Stimulated activated CD8-positive, alpha-beta memory T cell treated with anti-CD3 and anti-CD28 coated beads, Interleukin-7, amount 100 ng/mL, for 48 hours (primary cell): ENCODE data around the gene DHX16.

Source experiments
- DNase-seq, 2 donors: peaks; one replicate each; pipeline ENCODE4 v3.0.0-alpha.2; 2020; ENCODE audit warnings: low read depth in 1 of 2; ENCODE audit errors: extremely low read depth in 1 of 2

The DHX16 gene

DNA sequence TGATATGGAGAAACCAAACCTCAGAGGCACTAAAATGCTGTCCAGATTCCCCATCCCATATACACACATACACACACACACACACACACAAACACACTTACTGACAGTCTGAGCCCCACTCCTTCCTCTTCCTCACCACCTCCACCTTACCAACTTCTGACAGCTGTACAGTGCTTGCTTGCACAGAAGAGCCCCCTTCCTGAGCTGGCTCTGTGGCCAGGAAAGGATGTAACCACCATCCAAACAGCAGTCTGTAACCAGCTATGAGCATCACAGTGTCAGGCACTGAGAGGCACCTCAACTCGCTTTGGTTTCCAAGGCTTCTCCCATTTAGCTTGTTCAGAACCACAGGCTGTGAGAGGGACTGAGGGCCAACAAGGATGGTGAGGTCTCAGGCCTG, 31.8 kb downstream of the DHX16 start:
- DNase-seq: no peak

DNA sequence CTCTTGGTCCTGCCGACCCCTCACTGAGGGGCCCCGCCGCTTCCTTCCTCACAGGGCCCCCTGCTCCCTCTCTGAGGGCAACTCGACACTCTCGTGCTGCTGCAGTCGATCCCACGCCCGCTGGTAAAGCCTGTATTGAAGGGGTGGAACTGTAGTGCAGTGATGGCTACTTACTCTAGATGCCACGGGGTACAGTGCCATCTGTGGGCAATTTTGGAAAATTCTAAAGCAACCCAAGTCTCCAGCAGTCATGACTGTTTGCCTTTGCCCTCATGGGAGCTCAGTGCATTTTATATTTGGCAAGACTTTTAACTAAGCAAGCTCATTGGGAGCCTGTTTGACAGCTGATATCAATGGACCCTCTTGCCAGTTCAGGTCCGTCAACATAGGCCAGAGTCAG, 32.3 kb downstream of the DHX16 start:
- no peak for DNase-seq

DNA sequence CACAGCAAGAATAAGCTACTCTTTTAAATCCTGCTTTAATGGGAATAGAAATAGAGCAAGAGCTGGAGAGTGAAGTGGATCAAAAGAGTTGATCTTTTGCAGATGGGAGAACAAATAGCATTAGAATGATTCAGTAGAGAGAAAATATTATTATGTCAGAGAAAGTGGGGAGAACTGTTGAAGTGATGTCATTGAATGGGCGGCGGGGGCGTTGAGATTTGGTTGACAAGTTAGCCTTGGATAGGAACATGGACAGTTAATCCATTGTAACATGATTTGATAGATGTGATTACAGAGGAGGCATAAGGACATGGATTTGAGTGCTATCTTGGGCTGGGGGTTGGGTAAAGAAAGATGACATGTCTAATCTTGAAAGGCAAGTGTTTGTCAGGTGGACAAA, 37.0 kb downstream of the DHX16 start:
- no peak for DNase-seq

DNA sequence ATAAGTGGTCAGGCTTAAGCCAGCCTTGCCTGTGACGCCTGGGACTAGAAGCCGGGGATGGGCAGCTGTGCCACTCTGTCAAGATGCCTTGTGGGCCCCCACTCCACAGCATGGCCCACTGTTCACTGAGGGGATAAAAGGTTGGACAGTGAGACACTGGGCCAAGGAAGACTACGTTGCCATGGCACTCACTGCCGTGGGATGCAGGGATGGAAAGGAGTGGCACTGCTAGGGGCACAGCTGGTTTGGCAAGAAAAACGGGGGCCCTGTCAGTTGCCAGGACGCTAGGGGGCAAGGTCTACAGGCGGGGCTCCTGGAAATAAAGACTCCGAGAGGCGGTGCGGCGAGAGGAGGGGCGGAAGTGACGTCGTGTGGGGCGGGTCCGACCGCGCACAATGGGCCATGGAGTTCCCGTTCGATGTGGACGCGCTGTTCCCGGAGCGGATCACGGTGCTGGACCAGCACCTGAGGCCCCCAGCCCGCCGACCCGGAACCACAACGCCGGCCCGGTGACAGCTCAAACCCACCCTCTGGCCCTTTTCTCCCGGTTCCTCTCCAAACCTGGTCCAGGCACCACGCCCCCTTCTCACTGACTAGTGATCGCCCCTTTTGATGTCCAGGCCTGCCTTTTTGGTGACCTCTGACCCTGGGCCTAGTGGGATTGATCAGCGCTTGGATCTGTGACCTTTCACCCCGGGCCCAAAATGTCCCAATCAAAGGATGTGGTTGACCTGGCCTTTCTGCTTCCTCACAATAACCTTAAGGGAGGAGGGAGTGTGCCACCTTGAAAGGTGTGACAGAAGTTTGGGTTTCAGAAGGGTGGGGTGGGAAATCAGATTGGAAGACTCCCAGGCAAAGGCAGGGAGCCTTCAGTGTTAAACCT, 46.1 kb downstream of the DHX16 start, which contains the start of gene ATAT1:
ATAT1 (plus strand) TSS at position 391 of the 883 bp plus-strand sequence.
- DNase-seq: peak; percentile 75 to 83

DNA sequence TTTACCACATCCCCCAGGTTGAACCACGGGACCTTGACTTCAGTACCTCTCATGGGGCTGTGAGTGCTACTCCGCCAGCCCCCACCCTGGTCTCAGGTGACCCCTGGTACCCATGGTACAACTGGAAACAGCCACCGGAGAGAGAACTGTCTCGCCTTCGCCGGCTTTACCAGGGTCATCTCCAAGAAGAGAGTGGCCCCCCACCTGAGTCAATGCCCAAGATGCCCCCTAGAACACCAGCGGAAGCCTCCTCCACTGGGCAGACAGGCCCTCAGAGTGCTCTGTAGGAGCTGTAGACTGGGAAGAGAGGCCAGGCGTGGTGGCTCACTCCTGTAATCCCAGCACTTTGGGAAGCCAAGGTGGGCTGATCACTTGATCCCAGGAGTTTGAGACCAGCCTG, 47.3 kb downstream of the DHX16 start:
- no peak for DNase-seq

DNA sequence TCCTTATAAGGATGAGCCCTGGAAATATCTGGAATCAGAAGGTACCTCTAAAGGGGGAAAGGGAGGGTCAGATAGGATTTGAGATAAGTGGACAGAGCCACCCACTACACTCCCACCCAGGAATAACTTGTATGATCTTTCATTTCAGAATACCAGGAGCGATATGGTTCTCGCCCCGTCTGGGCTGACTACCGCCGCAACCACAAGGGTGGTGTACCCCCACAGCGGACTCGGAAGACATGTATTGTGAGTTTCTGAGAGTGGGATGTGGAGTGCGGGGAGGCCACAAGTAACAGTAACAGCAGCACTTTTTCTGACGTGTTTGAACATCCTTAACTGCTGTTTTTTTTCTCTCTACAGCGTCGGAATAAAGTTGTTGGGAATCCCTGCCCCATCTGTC, 53.2 kb downstream of the DHX16 start:
- DNase-seq: no peak

DNA sequence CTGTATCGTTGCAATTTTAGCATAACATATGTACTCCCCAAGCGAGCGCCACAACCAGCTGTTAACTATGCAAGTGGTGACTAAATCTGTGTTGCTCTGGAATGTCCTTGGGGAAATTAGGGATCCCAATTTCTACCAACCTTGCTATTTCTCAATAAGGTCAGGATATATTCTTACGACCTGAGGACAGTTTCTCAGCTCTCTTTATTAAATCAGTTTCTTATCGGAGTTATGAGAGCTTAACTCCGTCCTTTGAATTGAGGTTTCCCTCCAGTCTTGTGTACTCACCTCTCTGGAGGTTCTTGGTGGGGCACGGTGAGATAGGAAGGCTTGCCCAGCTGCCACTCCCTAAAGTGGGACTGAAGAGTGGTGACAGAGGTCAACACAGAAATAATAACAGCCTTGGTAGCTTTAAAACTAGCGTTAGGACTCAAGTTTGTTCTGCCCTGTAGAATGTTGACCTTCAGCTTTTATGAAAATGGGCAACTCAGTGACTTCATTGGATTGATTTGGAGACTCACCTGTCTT, 54.5 kb downstream of the DHX16 start:
- no peak for DNase-seq

DNA sequence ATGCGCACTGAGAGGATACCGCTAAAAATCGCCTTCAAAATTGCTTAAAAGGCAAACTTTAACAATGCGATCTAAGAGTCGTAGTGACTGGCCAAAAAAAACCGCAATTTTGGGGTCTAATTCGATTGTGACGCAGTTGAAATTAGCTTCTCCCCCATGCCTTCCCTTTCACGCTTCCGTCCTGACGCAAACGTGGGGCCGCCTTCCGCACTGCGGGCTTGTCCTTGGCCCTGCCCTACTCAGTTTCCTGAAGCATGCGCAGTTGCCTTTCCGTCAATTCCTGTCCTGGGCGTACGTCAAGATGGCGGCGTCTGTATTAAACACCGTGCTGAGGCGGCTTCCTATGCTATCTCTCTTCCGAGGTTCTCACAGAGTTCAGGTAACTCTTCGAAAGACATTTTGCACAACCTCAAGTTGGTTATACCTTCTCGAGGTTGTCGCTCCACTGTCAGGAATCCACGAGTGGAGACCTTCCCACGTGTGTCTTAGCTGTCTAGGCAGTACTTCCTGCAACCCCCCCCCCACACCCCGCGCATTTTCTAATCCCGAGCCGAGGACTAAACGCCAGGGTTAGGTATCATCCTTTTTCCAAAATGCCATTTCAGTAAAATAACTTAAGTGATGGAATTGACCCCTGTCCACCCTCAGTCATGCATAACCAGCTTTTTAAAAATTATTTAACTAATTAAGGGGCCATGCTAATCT, 55.1 kb downstream of the DHX16 start, which contains the start of gene MRPS18B:
MRPS18B (plus strand) TSS at position 276 of the 705 bp plus-strand sequence; CDS start at position 302, 26 bp downstream.
- peak; percentile 91 to 98 for DNase-seq

DNA sequence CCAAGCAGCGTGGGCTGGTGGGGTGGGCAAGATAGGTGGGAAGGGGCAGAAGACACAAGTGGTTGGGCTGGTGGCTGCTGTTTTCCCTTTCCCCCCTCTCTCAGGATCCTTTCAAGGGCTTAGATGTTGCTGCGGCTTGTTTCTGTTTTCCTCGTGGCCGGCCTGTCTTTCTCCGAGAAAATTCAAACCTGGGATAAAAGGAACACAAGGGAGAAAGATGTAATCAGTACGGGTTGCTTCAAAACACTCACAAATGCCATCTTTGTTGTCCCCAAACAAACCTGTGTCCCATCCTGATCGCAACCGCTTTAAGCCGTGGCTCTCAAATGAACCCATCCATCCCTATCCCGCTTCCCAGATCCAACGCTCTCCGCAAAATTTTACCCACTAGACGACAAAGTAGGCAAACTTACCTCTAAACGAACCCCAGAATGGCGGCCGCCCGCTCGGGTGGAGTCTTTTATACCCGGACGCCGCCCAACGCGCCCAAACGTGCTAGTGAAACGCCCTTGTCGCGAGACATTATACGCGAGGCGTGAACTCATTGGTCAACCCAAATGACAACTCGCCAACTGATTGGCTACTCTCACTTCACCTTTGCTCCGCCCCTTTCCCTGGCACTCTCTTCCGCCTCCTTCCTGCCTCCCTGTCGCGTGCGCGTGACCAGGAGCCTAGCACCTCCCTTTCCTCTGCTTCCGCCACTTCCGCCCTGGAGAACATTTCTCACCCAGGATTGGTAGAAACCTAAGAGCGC, 55.8 kb downstream of the DHX16 start, which contains the start of gene PPP1R10:
PPP1R10 (minus strand) TSS at position 433 of the 754 bp plus-strand sequence. CDS start 7,299 bp downstream, outside the sequence.
- DNase-seq: peak; percentile 93 to 99

DNA sequence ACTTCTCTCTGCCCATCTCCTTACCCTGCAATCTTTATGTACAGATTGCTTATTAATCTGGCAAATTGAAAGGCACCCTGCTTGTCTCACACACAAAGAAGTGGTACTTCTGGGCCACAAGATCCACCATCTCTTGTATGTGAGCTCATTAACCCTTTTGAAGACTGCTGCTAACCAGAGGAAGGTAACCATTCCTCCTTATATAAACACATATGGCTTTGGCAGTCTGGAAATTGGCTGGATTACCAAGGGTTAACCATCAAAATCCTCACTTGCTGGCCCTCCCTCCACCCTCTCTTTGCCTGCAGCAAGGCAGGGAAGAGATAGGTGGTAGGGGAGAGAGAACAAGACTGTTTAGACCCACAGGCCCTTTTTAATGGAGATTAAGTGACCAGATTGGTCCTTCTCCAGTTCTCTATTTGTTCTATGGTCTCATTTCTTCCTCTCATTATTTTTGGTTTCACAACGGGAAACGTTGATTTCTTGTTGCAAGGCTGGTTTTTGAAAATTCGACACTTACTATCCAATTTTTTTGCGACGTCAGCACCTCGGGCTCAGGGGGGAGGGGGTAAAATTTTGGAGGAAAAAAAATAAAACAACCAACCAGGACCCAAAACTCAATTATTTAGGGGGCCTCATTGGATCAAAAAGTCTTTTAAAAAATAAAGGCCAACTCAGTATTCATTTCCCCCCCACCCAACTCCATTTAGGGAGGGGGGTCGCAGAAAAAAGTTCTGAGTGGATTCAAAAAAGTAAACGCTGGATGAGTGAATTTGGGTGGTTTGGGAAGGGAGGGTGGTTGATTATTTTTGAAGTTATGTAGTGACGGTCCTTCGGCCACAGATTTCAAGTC, 56.6 kb downstream of the DHX16 start:
- no peak for DNase-seq

DNA sequence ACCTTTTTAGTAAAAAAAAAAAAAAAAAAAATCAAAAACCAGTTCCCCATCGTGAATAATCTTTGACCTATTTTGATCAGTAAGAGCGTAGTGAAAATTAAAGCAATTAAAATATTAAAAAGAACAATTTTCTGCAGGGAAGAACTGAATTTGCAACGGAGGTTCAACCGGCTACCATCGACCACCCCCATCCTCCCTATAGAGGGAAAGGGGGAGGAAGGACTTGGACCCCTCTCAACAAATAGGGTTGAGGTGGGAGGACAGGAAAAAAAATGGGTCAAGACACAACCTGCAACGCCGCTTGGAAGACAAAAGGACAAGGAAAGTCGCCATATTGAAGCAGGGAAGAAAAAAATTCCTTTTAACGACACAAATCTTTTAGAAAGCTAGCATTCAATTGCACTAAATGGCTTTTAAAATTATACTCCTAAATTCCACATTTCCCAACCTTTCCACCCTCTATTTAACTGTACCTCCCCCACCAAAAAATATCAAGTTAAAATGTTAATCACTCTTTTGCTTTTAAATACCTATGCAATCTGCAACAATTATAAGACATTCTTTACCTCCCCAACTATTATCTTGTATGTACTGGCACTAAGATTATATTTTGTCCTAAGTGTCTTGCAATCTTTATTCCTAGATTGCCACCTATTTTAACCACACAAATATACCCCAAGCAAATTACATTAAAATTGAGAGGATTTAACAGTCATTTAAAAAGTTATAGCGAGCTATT, 57.4 kb downstream of the DHX16 start:
- DNase-seq: no peak

DNA sequence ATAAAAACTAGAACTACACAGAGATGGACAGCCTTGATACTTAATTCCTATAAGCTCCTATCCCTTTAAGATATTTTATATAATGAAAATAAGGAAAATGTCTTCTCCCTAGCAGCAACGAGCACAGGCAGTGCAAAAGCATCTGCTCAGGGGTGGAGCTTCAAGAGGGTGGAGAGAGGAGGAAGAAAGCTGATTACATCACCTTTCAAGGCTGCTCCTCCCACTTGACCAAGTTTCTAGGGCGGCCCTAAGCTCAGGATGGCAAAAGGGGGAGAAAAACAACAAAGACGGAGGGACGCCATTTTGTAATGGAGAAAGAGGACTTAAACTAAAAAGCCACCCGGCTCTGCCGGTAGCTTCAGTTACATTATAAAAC, 58.0 kb downstream of the DHX16 start:
- DNase-seq: peak; percentile 47 to 82

DNA sequence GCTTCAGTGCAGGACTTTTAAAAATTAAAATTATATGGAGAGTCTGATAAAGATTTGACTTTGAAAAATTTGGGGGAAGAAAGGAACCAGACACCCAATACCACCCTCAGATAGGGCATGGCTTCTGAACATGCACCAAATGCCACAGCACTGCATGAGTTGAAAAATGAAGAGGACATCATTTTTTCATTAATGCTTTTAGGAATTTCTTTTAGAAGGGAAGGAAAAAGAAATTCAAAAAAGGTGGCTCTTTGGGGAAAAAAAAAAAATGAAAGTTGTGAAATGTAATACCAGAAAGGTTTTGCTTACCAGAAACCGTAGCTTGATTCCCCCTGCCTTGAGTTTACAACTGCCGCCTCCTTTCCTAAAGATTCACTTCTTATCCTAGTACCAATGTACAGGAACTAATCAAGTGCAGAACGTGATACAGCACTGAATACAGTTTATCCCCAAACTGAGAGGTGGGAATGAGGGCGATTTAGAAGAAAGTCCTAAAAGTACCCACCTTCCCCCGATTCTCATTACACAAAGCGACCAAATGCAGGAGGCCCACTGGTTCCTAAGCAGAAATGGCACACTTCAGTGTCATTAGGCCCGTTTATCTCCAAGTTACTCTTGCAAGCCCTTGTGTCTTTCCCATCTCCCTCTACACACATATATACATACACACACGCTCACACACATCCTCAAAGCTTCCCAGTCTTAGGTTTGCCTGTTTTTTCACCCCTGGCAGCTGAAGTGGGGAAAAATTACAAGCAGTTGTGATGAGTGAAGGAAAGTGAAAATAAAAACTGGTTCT, 58.6 kb downstream of the DHX16 start:
- no peak for DNase-seq

DNA sequence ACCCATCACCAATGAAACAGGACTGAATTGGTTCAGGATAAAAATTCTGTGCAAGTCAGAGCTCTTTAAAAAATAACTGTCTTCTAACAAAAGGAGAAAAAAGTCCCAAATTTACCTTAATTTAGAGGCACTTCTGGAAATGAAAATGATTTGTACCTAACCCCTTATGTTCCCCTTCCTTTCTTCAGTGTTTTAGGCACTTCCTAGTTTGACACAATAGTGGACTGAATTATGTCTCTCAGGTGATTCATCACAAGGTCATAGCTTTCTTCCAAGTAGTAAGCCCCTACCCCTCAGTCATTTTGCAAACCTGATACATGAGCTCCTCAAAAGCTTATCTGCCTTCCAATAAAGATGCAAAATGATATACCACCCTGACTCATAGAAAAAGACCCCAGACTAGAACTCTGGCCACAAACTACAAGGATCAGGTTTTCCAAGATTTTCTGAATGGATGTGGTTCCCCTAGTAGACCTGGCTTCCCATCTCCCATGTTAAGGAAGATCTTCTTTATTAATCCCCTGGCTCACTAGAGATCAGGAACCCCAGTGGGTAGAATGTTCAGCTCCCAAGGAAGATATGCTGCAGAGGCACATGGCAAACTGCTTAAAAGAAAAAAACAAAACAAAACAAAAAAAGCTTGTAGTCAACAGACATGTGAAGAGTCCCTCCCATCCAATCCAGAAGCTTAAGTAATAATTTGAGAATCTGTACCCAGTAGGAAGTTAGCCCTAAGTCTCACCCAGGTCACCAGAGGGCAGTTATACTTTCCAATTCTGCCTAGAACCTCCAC, 59.4 kb downstream of the DHX16 start:
- DNase-seq: no peak

DNA sequence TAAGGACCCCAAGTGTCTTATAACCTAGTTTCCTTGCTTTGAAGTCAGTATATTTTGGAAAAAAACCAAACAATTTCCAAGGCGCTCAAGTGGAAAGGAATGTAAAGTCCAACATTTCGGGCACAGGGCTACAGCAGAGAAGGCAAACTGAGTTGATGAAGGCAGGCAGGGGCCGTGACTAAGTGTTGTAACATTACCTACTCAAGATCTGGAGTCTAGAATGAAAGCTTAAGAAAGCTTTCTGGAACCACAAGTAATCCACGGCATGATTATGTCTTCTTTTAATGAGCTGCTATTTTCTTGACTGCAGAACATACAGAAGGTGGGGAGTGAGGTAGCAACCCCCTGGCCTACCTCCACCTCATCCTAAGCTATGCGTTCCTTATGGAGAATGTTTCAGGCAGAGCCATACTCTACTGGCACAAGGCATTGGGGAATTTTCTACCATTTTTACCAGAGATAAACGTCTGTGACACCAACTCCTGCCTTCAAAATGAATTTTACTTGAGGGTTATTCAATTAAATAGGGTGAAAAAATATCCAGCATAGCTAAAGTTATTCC, 60.0 kb downstream of the DHX16 start:
- DNase-seq: no peak

DNA sequence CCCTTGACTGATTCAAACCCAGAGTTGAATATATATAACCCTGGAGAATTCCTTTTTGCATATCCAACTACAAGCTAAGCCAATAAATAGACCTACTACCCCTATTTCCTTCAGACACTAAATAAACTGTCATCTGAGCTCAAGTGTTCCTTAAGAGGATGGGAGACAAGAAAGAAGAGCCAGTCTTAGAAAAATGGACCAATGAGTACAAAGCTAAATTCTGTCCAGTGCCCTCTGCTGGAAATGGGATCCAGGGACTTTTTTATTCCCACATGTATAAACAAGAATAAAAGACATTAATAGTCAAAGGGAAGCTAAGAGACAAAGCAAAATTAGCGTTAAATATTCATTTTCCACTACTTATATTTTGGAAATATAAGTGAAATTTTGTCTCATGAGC, 60.6 kb downstream of the DHX16 start:
- no peak for DNase-seq

DNA sequence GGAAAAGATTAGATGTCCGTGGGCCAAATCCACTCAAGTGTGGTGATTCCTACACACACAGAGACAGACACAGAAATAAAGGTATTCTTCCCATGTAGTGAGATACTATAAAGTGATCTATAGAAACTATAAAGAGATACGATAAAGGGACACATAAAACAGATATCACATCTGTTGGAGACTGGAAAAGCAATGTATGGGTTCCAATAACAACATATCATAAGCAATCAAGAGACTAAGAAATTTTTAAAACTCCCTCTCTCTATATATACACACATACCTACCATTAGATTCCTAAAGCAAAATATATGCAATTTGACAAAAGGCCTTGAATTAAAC, 61.0 kb downstream of the DHX16 start:
- no peak for DNase-seq
